Heart left ventricle (tissue), 16 donors: ENCODE results near the gene HK2. TPM values are rescaled to one million over a fixed set of nuclear protein-coding genes. Genes with fewer than 3 reads are reported as not detected.

Experiments used
- ATAC-seq, 4 donors: fragments of 200-7000 bp; cut with Tn5 transposase; one replicate each; pipeline ENCODE4 v1.9.1; 2020 to 2022; ENCODE audit warnings: moderate library complexity in 4 of 4, mild to moderate bottlenecking in 3 of 4, moderate number of reproducible peaks in 1 of 4
- DNase-seq, 5 donors: peaks; one replicate each; pipeline ENCODE4 v3.0.0-alpha.2; 2020
- H3K27ac ChIP-seq, 12 donors: fragments of 200-600 bp; sonication (generic) in 4 of 12; one replicate each; pipeline versions ENCODE4 v1.5.0 to v1.8.0; 2016 to 2022; ENCODE audit warnings: mild to moderate bottlenecking in 2 of 12
- H3K27me3 ChIP-seq, 9 donors: fragments of 200-600 bp; sonication (generic) in 2 of 9; one replicate each; pipeline versions ENCODE4 v1.5.1 to v1.8.0; 2016 to 2022; ENCODE audit warnings: mild to moderate bottlenecking in 3 of 9
- H3K36me3 ChIP-seq, 9 donors: fragments of 200-600 bp; sonication (generic) in 2 of 9; one replicate each; pipeline versions ENCODE4 v1.5.0 to v1.8.0; 2018 to 2022; ENCODE audit warnings: mild to moderate bottlenecking in 2 of 9
- H3K4me1 ChIP-seq, 12 donors: fragments of 200-600 bp; sonication (generic) in 4 of 12; one replicate each; pipeline versions ENCODE4 v1.5.0 to v1.8.0; 2016 to 2022; ENCODE audit warnings: mild to moderate bottlenecking in 3 of 12
- H3K4me3 ChIP-seq, 12 donors: fragments of 200-600 bp; sonication (generic) in 4 of 12; one replicate each; pipeline versions ENCODE4 v1.5.0 to v1.8.0; 2017 to 2022; ENCODE audit warnings: mild to moderate bottlenecking in 9 of 12, moderate library complexity in 4 of 12
- H3K9me3 ChIP-seq, 12 donors: fragments of 200-600 bp; sonication (generic) in 4 of 12; one replicate each; pipeline versions ENCODE4 v1.5.0 to v1.8.0; 2016 to 2022; ENCODE audit warnings: mild to moderate bottlenecking in 1 of 12
- CTCF ChIP-seq, 12 donors: fragments of 200-600 bp; sonication (generic) in 4 of 12; IDR thresholded peaks; one replicate each; pipeline versions ENCODE4 v1.5.0 to v1.8.0; 2018 to 2022; ENCODE audit warnings: antibody characterized with exemption in 12 of 12, mild to moderate bottlenecking in 5 of 12
- POLR2A ChIP-seq, 2 donors: fragments of 450-650 bp; IDR thresholded peaks; one replicate each; pipeline ENCODE4 v1.6.1; 2017; ENCODE audit warnings: antibody characterized with exemption in 2 of 2, mild to moderate bottlenecking in 2 of 2, moderate library complexity in 2 of 2
- WGBS, 4 donors: extraction: QIAGEN DNeasy Blood & Tissue Kit in 2 of 4; methylation state at CpG; one replicate each; pipeline versions ENCODE4 v1.1.5 to v1.1.7; 2013 to 2018; 5-methylcytosine and 5-hydroxymethylcytosine counted together
- intact Hi-C, 10 donors: fragments of 100-400 bp; cut with DNase I; formaldehyde crosslinking; loops; one replicate each; pipeline versions ENCODE4 v1.11.1 to v1.14.2; 2022
- polyA plus RNA-seq, 2 donors: library from polyadenylated mRNA; stranded (reverse); fragments of 200-250 nt; gene quantifications; one replicate each; pipeline ENCODE4 v1.2.3, GENCODE V29; 2013
- total RNA-seq, 9 donors: library from RNA; depleted of rRNA in 2 of 9; stranded (reverse); fragments of >200 nt in 2 of 9; fragmentation: NEBNext Ultra II Directional in 3 of 9; extraction: Animal tissue kit (Norgen Biotek cat#: 25700) in 3 of 9; gene quantifications; one replicate each; pipeline versions ENCODE4 v1.1.0 to v1.2.4, GENCODE V29; 2016 to 2023
- donor health status: ischemic (EF 13 %, LVEDD 7.1; RV severe dilation, severe dysfunction).
- donor health status: healthy with polysubstance abuse.
- donor health status: DM: no; HTN: yes; CAD: no.
- donor health status: DM: no; HTN: no; CAD: no.
- donor health status: ischemic (EF 25% LVEDD 6.9; RV normal size, moderate dysfunction).
- donor health status: ischemic (EF 25% LVEDD 5.7; RV mildly dilated, moderate dysfunction).
- donor health status: healthy.
- donor health status: DM: yes; HTN: yes; CAD: no.
- donor health status: ischemic (EF 35%, LVEDD 5.7; RV mildly dilated, moderate dysfunction).
- donor health status: nonischemic (EF 11% LVEDD 7.7; RV severe dilation, severe dysfunction).
- donor health status: DM: yes; HTN: yes; CAD: no.
- donor health status: PGD.
- donor health status: ischemic (EF 29% LVEDD 5.4; RV normal size, mild dysfunction).
- donor health status: nonischemic (EF 23%, LVEDD 6.1; RV moderate dilation, normal function).

HK2 gene
- total and polyA plus RNA-seq, 11 donors, result 1.9 to 31.5 (median 16.3) TPM

DNA sequence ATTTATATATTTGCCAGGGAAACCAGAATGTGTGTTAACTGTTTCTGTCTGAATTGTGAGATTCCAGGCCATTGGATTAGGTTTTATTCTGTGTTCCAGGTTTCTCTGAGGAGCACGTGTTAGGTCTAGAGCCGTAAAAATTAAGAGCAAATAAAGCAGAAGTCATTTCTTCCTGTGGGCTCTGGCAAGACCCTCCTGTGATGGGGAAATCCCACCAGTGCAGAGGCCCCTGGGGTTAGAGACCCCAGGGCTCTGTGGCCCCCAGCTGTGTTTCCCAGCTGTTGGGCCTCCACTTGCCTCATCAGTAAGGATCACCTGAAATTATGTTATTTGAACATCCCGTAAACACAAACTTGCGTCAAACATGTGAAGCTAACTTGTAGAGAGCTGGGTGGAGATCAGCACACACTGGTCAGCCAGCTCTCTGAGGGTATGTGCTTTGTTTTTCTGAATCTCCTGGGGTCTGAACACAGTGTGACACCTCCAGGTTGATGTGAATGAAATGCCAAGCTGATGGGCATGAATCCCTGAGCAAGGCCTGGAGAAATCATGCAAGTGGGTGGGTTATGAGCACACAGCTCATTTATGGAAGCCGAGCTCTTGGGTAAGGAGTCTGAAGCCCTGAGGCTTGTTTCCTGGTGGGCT, 50.3 kb downstream of the HK2 start:
- intact Hi-C loops, result no loop called here
- TF ChIP-seq CTCF (IDR thresholded peaks at IDR 0.05), result no peak
- no peak for TF ChIP-seq POLR2A (IDR thresholded peaks at IDR 0.05)
- ATAC-seq, result no peak

DNA sequence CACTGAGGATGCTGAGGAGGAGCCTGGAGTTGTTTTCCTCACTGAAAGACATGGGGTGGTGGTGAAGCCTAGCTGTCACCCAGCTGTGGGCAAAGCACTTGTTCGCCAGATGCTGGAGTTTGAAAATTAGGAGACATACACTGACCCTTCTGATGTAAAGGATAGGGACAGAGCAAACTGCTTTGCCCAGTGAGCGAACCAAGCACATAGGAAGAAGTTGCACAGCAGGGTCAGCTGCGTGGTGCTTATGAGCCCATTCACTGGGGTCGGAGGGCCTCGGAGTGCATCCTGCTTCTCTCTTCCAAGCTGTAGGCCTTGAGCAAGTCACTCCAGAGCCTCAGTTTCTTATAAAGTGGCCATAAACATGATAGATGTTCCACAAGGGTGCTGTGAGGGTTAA, 50.9 kb downstream of the HK2 start:
- 83 to 94% (median 90%) methylated on average over 5 of the region's 5 CpGs for WGBS, 4 donors
- intact Hi-C loops, result no loop called here
- H3K4me3 ChIP-seq, result no peak overlapping the region
- no peak overlapping the region for H3K27ac ChIP-seq
- H3K36me3 ChIP-seq, result peaks cover 0 to 96% (median 42%) of the 10 kb centered on the region in 9 donors
- ATAC-seq (no peak), DNase-seq (no peak)
- TF ChIP-seq CTCF (IDR thresholded peaks at IDR 0.05) (no peak), POLR2A (IDR thresholded peaks at IDR 0.05) (no peak)
- no peaks in the 10 kb centered on the region for H3K27me3 ChIP-seq
- H3K4me1 ChIP-seq, result no peaks in the 10 kb centered on the region
- no peaks in the 10 kb centered on the region for H3K9me3 ChIP-seq

More for the DNA sequence above, 50.3 kb downstream of the HK2 start:
- H3K36me3 ChIP-seq, result peaks cover 0 to 94% (median 41%) of the 10 kb centered on the region in 9 donors
- no peaks in the 10 kb centered on the region for H3K9me3 ChIP-seq
- no peaks in the 10 kb centered on the region for H3K4me1 ChIP-seq
- no peak overlapping the region for H3K4me3 ChIP-seq
- no peak for DNase-seq
- WGBS, 4 donors, result 91 to 93% (median 92%) methylated on average over 5 of the region's 5 CpGs
- H3K27ac ChIP-seq, result no peak overlapping the region
- H3K27me3 ChIP-seq, result no peaks in the 10 kb centered on the region

GRCh38 chr2:74886251-74886650, 52.3 kb downstream of the HK2 start:
- H3K36me3 ChIP-seq, result peaks cover 0 to 84% (median 40%) of the 10 kb centered on the region in 9 donors
- intact Hi-C loops, result no loop called here

GRCh38 chr2:74886811-74887210, 52.9 kb downstream of the HK2 start:
- no peak for ATAC-seq
- peaks cover 0 to 78% (median 38%) of the 10 kb centered on the region in 9 donors for H3K36me3 ChIP-seq

More at GRCh38 chr2:74886251-74886650, 52.3 kb downstream of the HK2 start:
- DNase-seq, result no peak
- TF ChIP-seq CTCF (IDR thresholded peaks at IDR 0.05) (no peak), POLR2A (IDR thresholded peaks at IDR 0.05) (no peak)
- 82 to 94% (median 91%) methylated on average over 8 of the region's 8 CpGs for WGBS, 4 donors
- no peak for ATAC-seq
- Histone ChIP-seq H3K27me3 (no peaks in the 10 kb centered on the region), H3K4me1 (no peaks in the 10 kb centered on the region), H3K9me3 (no peaks in the 10 kb centered on the region), H3K27ac (no peak overlapping the region), H3K4me3 (no peak overlapping the region)

More at GRCh38 chr2:74886811-74887210, 52.9 kb downstream of the HK2 start:
- no peaks in the 10 kb centered on the region for H3K4me1 ChIP-seq
- no peak overlapping the region for H3K27ac ChIP-seq
- TF ChIP-seq POLR2A (IDR thresholded peaks at IDR 0.05) (no peak), CTCF (IDR thresholded peaks at IDR 0.05) (no peak)
- 87 to 91% (median 89%) methylated on average over 4 of the region's 4 CpGs for WGBS, 4 donors
- DNase-seq, result no peak
- H3K9me3 ChIP-seq, result no peaks in the 10 kb centered on the region
- no peak overlapping the region for H3K4me3 ChIP-seq
- H3K27me3 ChIP-seq, result no peaks in the 10 kb centered on the region
- intact Hi-C loops, result no loop called here
